Gastroesophageal sphincter (tissue), 4 donors: ENCODE results near the gene OR8B8. TPM values are rescaled to one million over a fixed set of nuclear protein-coding genes. Genes with fewer than 3 reads are reported as not detected.

Experiments used
- ATAC-seq: fragments of 150-250 bp; one replicate; pipeline ENCODE4 v1.9.1; 2016; ENCODE audit warnings: mild to moderate bottlenecking, moderate library complexity
- H3K27ac ChIP-seq, 4 donors: fragments of 200-600 bp; sonication (generic) in 3 of 4; 1 replicate in 3 of 4; 2 replicates in 1 of 4; pipeline ENCODE4 v1.5.1; 2016 to 2019
- H3K27me3 ChIP-seq: fragments of 200-600 bp; sonication (generic); one replicate; pipeline ENCODE4 v1.5.1; 2019
- H3K36me3 ChIP-seq, 2 donors: fragments of 200-600 bp; sonication (generic); one replicate each; pipeline ENCODE4 v1.5.1; 2019; ENCODE audit warnings: control low read depth in 1 of 2
- H3K4me1 ChIP-seq, 3 donors: fragments of 200-600 bp; sonication (generic); 1 replicate in 2 of 3; 2 replicates in 1 of 3; pipeline ENCODE4 v1.5.1; 2016 to 2019; ENCODE audit warnings: control low read depth in 2 of 3
- H3K4me3 ChIP-seq, 2 donors: fragments of 200-600 bp; sonication (generic); one replicate each; pipeline ENCODE4 v1.5.1; 2019; ENCODE audit warnings: mild to moderate bottlenecking in 1 of 2, moderate library complexity in 1 of 2
- H3K9me3 ChIP-seq, 3 donors: fragments of 200-600 bp; sonication (generic); one replicate each; pipeline ENCODE4 v1.5.1; 2017 to 2019; ENCODE audit warnings: control low read depth in 2 of 3
- CTCF ChIP-seq, 4 experiments: fragments of 200-600 bp in 2 of 4; fragments of 450-650 bp in 2 of 4; sonication (generic) in 1 of 4; IDR thresholded peaks; one replicate each; pipeline ENCODE4 v1.5.1; 2017 to 2019; ENCODE audit warnings: antibody characterized with exemption in 4 of 4, mild to moderate bottlenecking in 2 of 4, moderate library complexity in 2 of 4
- EP300 ChIP-seq: sonication (generic); formaldehyde crosslinking; IDR thresholded peaks from one replicate; pipeline ENCODE4 v1.6.1; 2017; ENCODE audit warnings: antibody characterized with exemption, mild to moderate bottlenecking
- POLR2A ChIP-seq, 2 donors: fragments of 450-650 bp; IDR thresholded peaks; one replicate each; pipeline ENCODE4 v1.6.1; 2017; ENCODE audit warnings: antibody characterized with exemption in 2 of 2, mild to moderate bottlenecking in 2 of 2, moderate library complexity in 1 of 2
- POLR2AphosphoS5 ChIP-seq: sonication (generic); formaldehyde crosslinking; IDR thresholded peaks from one replicate; pipeline ENCODE4 v1.6.1; 2017; ENCODE audit warnings: antibody characterized with exemption
- WGBS, 2 donors: methylation state at CpG; one replicate each; pipeline ENCODE4 v1.1.5; 2018; ENCODE audit warnings: low coverage in 1 of 2; 5-methylcytosine and 5-hydroxymethylcytosine counted together
- total RNA-seq, 4 donors: library from RNA; depleted of rRNA; stranded (reverse); fragments of >200 nt; gene quantifications; one replicate each; pipeline ENCODE4 v1.1.0, GENCODE V29; 2016

The OR8B8 gene
- total RNA-seq: not detected

GRCh38 chr11:124445646-124446150 is at the start of gene OR8B8:
OR8B8 (minus strand) TSS chr11:124445696; CDS start chr11:124441085, 4,611 bp downstream.
- no peak for TF ChIP-seq POLR2A (IDR thresholded peaks at IDR 0.05)
- no peak for TF ChIP-seq POLR2AphosphoS5
- TF ChIP-seq CTCF (IDR thresholded peaks at IDR 0.05): no peak
- no peak for TF ChIP-seq EP300

GRCh38 chr11:124493016-124493655 is 47.6 kb upstream of the OR8B8 start:
- Histone ChIP-seq H3K27ac (no peak overlapping the region), H3K4me1 (no peaks in the 10 kb centered on the region), H3K9me3 (no peaks in the 10 kb centered on the region), H3K27me3 (peaks cover 10% of the 10 kb centered on the region), H3K4me3 (no peak overlapping the region), H3K36me3 (no peaks in the 10 kb centered on the region)
- no peak for ATAC-seq
- TF ChIP-seq EP300 (no peak), CTCF (IDR thresholded peaks at IDR 0.05) (no peak), POLR2AphosphoS5 (no peak), POLR2A (IDR thresholded peaks at IDR 0.05) (no peak)
- 71 to 89% methylated on average over 2 to 3 of the region's 4 CpGs for WGBS, 2 donors

More at GRCh38 chr11:124445646-124446150, at the start of gene OR8B8:
- no peaks in the 10 kb centered on the region for H3K4me1 ChIP-seq
- ATAC-seq: no peak
- peaks cover 5% of the 10 kb centered on the region for H3K27me3 ChIP-seq
- H3K36me3 ChIP-seq: no peaks in the 10 kb centered on the region
- H3K9me3 ChIP-seq: no peaks in the 10 kb centered on the region
- WGBS, 2 donors: 80% methylated on average over 1 of the region's 1 CpG; no CpG with 5 or more reads in 1 of the 2 donors
- no peak within 1 kb of the TSS for H3K27ac ChIP-seq
- H3K4me3 ChIP-seq: no peak within 1 kb of the TSS

GRCh38 chr11:124483422-124483821 is 37.9 kb upstream of the OR8B8 start:
- WGBS, 2 donors: 70 to 82% methylated on average over 3 to 4 of the region's 4 CpGs
- TF ChIP-seq POLR2A (IDR thresholded peaks at IDR 0.05) (no peak), EP300 (no peak), POLR2AphosphoS5 (no peak), CTCF (IDR thresholded peaks at IDR 0.05) (no peak)
- no peaks in the 10 kb centered on the region for H3K4me1 ChIP-seq
- no peaks in the 10 kb centered on the region for H3K9me3 ChIP-seq
- no peak overlapping the region for H3K4me3 ChIP-seq
- no peak for ATAC-seq
- H3K36me3 ChIP-seq: no peaks in the 10 kb centered on the region
- peaks cover 8% of the 10 kb centered on the region for H3K27me3 ChIP-seq
- H3K27ac ChIP-seq: no peak overlapping the region

- TF ChIP-seq POLR2AphosphoS5 (no peak), EP300 (no peak), CTCF (IDR thresholded peaks at IDR 0.05) (no peak), POLR2A (IDR thresholded peaks at IDR 0.05) (no peak)
- WGBS, 2 donors: 54 to 76% methylated on average over 2 to 9 of the region's 9 CpGs
- Histone ChIP-seq H3K36me3 (no peaks in the 10 kb centered on the region), H3K4me1 (no peaks in the 10 kb centered on the region), H3K4me3 (no peak overlapping the region), H3K9me3 (no peaks in the 10 kb centered on the region), H3K27ac (no peak overlapping the region), H3K27me3 (peaks cover 14% of the 10 kb centered on the region)
- ATAC-seq: no peak
Measured at GRCh38 chr11:124482362-124483147, 37.1 kb upstream of the OR8B8 start.
